ENCODE data around the gene TSHZ2. TPM values are rescaled to one million over a fixed set of nuclear protein-coding genes. Genes with fewer than 3 reads are reported as not detected.

The TSHZ2 gene
- total and polyA plus RNA-seq, 2 donors (not counting 1 experiment from before 2014, with no cell fraction given) = 1.00 to 5.7 TPM

DNA sequence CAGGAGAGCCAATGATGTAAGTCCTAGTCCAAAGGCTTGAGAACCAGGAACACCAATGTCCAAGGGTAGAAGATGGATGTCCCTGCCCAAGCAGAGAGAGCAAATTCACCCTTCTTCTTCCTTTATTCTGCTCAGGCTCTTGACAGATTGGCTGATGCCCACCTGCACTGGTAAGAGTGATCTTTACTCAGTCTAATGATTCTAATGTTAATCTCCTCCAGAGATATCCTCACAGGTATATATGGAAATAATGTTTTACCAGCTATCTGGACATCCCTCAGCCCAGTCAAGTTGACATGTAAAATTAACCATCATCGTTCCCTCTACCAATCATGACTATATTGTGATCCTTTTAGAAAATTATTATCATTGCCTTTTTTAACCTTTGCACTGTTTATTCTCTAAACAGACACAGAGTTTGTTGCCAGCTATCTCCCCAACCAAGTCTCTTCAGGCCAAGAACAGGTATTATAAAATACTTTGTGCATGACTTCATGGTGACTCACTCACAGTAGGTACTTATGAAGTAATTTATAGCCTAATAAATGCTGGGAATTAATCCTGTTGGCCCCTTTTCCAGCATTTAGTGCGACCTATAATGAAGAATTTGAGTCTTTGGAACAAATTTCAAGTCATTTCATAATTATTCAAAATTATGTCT, 26.2 kb upstream of the TSHZ2 start:
- CTCF ChIA-PET = no interaction called here
- H3K27ac ChIP-seq (ENCODE audit: low read length in 2 of 2) = no peak overlapping the region
- Mint-ChIP-seq H3K9me3 (ENCODE audit: insufficient read depth) (no peaks in the 10 kb centered on the region), H3K27ac (no peak overlapping the region), H3K4me3 (no peak overlapping the region), H3K27me3 (peaks cover 11% of the 10 kb centered on the region), H3K4me1 (no peaks in the 10 kb centered on the region)
- H4K20me1 ChIP-seq (ENCODE audit: control insufficient read depth, insufficient read depth, low read length, poor library complexity, severe bottlenecking) = no peaks in the 10 kb centered on the region
- no peaks in the 10 kb centered on the region for H3K79me2 ChIP-seq (ENCODE audit: control insufficient read depth, insufficient read depth, low read length)
- DNase-seq (no peak), ATAC-seq (ENCODE audit: low read depth) (no peak)
- TF ChIP-seq, protein P1, sequence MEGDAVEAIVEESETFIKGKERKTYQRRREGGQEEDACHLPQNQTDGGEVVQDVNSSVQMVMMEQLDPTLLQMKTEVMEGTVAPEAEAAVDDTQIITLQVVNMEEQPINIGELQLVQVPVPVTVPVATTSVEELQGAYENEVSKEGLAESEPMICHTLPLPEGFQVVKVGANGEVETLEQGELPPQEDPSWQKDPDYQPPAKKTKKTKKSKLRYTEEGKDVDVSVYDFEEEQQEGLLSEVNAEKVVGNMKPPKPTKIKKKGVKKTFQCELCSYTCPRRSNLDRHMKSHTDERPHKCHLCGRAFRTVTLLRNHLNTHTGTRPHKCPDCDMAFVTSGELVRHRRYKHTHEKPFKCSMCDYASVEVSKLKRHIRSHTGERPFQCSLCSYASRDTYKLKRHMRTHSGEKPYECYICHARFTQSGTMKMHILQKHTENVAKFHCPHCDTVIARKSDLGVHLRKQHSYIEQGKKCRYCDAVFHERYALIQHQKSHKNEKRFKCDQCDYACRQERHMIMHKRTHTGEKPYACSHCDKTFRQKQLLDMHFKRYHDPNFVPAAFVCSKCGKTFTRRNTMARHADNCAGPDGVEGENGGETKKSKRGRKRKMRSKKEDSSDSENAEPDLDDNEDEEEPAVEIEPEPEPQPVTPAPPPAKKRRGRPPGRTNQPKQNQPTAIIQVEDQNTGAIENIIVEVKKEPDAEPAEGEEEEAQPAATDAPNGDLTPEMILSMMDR (IDR thresholded peaks at IDR 0.05) = no peak
- TF ChIP-seq EZH2 (IDR thresholded peaks at IDR 0.05; ENCODE audit: borderline replicate concordance, insufficient read depth, low read depth, low read length, poor library complexity, severe bottlenecking) = no peak
- H3K36me3 ChIP-seq (replicated peaks in 1 of 2; ENCODE audit: control extremely low read depth in 1 of 2, control insufficient read depth in 1 of 2, extremely low read depth in 1 of 2, insufficient read depth in 2 of 2, low read length in 1 of 2) = no peaks in the 10 kb centered on the region
- WGBS (ENCODE audit: insufficient coverage) = no CpG with 5 or more reads among the region's 2 CpGs
- intact Hi-C loops (cut with micrococcal nuclease) = no loop called here
- POLR2A ChIA-PET = no interaction called here
- H2AFZ ChIP-seq (ENCODE audit: insufficient read depth, low read depth, low read length, poor library complexity, severe bottlenecking) = no peak overlapping the region
- no peak overlapping the region for H3K4me2 ChIP-seq (replicated peaks; ENCODE audit: low read depth, low read length, poor library complexity, severe bottlenecking)
- H3K27me3 ChIP-seq (replicated peaks in 1 of 4; ENCODE audit: control extremely low read depth in 1 of 4, control insufficient read depth in 3 of 4, insufficient read depth in 4 of 4, low read length in 3 of 4) = no peaks in the 10 kb centered on the region
- H3K9me3 ChIP-seq (ENCODE audit: control extremely low read depth in 1 of 3, control insufficient read depth in 2 of 3, insufficient read depth in 1 of 3, low read length in 2 of 3) = peaks cover 0 to 4% (median 0%) of the 10 kb centered on the region in 3 donors
- H3K9ac ChIP-seq (ENCODE audit: low read length) = no peak overlapping the region
- H3K4me3 ChIP-seq (ENCODE audit: control extremely low read depth in 1 of 5, extremely low read depth in 1 of 5, insufficient read depth in 1 of 5, low read depth in 2 of 5, low read length in 4 of 5) = no peak overlapping the region
- H3K4me1 ChIP-seq (ENCODE audit: control insufficient read depth in 2 of 2, insufficient read depth in 2 of 2, low read length in 2 of 2) = no peaks in the 10 kb centered on the region

DNA sequence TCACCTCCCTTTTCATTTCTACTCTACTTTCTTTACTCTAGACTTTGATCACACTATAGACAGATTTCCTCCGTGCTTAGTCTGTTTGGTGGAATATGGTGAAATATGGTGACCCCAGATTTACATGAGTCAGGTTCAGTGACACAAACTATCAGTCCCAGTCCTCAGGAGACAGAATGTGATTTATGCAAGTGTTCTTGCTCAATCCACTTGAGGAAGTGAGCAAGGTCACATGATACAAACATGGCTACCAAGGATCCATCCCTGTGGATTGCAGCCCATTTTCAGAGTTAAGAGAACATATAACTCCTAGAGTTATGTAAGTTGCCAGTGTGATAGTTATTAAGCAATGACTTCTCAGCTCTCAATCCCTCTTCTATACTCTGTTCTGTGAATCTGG, 23.7 kb upstream of the TSHZ2 start:
- Mint-ChIP-seq H3K27me3 (peaks cover 11% of the 10 kb centered on the region), H3K27ac (no peak overlapping the region), H3K9me3 (ENCODE audit: insufficient read depth) (no peaks in the 10 kb centered on the region), H3K4me3 (no peak overlapping the region), H3K4me1 (no peaks in the 10 kb centered on the region)
- Histone ChIP-seq H3K9me3 (ENCODE audit: control extremely low read depth in 1 of 3, control insufficient read depth in 2 of 3, insufficient read depth in 1 of 3, low read length in 2 of 3) (no peaks in the 10 kb centered on the region), H3K4me3 (ENCODE audit: control extremely low read depth in 1 of 5, extremely low read depth in 1 of 5, insufficient read depth in 1 of 5, low read depth in 2 of 5, low read length in 4 of 5) (no peak overlapping the region), H3K9ac (ENCODE audit: low read length) (no peak overlapping the region), H3K27me3 (replicated peaks in 1 of 4; ENCODE audit: control extremely low read depth in 1 of 4, control insufficient read depth in 3 of 4, insufficient read depth in 4 of 4, low read length in 3 of 4) (no peaks in the 10 kb centered on the region), H3K36me3 (replicated peaks in 1 of 2; ENCODE audit: control extremely low read depth in 1 of 2, control insufficient read depth in 1 of 2, extremely low read depth in 1 of 2, insufficient read depth in 2 of 2, low read length in 1 of 2) (no peaks in the 10 kb centered on the region), H3K27ac (ENCODE audit: low read length in 2 of 2) (no peak overlapping the region), H3K4me1 (ENCODE audit: control insufficient read depth in 2 of 2, insufficient read depth in 2 of 2, low read length in 2 of 2) (no peaks in the 10 kb centered on the region), H3K4me2 (replicated peaks; ENCODE audit: low read depth, low read length, poor library complexity, severe bottlenecking) (no peak overlapping the region), H3K79me2 (ENCODE audit: control insufficient read depth, insufficient read depth, low read length) (no peaks in the 10 kb centered on the region), H4K20me1 (ENCODE audit: control insufficient read depth, insufficient read depth, low read length, poor library complexity, severe bottlenecking) (no peaks in the 10 kb centered on the region), H2AFZ (ENCODE audit: insufficient read depth, low read depth, low read length, poor library complexity, severe bottlenecking) (no peak overlapping the region)
- no CpG with 5 or more reads among the region's 1 CpG for WGBS (ENCODE audit: insufficient coverage)
- ChIA-PET CTCF (no interaction called here), POLR2A (no interaction called here)
- intact Hi-C loops (cut with micrococcal nuclease) = no loop called here
- no peak for TF ChIP-seq EZH2 (IDR thresholded peaks at IDR 0.05; ENCODE audit: borderline replicate concordance, insufficient read depth, low read depth, low read length, poor library complexity, severe bottlenecking)
- TF ChIP-seq, protein P1 (IDR thresholded peaks at IDR 0.05) = no peak
- no peak for ATAC-seq (ENCODE audit: low read depth)
- DNase-seq = no peak
